H1 (cell line): ENCODE data around the gene SNF8. TPM values are rescaled to one million over a fixed set of nuclear protein-coding genes. Genes with fewer than 3 reads are reported as not detected.

Experiments
- CHD7 ChIP-seq: fragments of 300-600 bp; sonication (generic); IDR thresholded peaks from 2 replicates; pipeline ENCODE4 v1.7.1; 2012; ENCODE audit warnings: low read length, moderate library complexity, mild to moderate bottlenecking, inconsistent platforms; ENCODE audit not compliant: insufficient replicate concordance
- HDAC2 ChIP-seq, 2 experiments: fragments of 300-600 bp in 1 of 2; sonication (generic) in 1 of 2; IDR thresholded peaks; 2 replicates each; pipeline ENCODE4 v1.6.1; 2011 to 2012; ENCODE audit warnings: low read depth in 2 of 2, low read length in 2 of 2, mild to moderate bottlenecking in 2 of 2, moderate library complexity in 2 of 2, borderline replicate concordance in 1 of 2, inconsistent platforms in 1 of 2
- MAFK ChIP-seq: IDR thresholded peaks from 2 replicates; pipeline ENCODE4 v1.6.1; 2012; ENCODE audit warnings: low read depth, mild to moderate bottlenecking, improper control_type of control experiment, low read length
- SP4 ChIP-seq: IDR thresholded peaks from 2 replicates; pipeline ENCODE4 v1.6.1; 2012; ENCODE audit warnings: low read length, inconsistent platforms
- polyA plus RNA-seq, 7 experiments: library from polyadenylated mRNA; depleted of rRNA in 3 of 7; stranded (reverse) in 5 of 7; unstranded in 2 of 7; fragments of >200 nt in 5 of 7; fragments of 200-250 nt in 2 of 7; gene quantifications; 1 replicate in 5 of 7; 2 replicates in 1 of 7; 4 replicates in 1 of 7; pipeline versions ENCODE4 v1.2.1 to v1.2.3, GENCODE V29; 2011 to 2013; ENCODE audit warnings: missing spikeins in 2 of 7, mixed read lengths in 2 of 7
- total RNA-seq: library from RNA; stranded (reverse); fragmentation: NEBNext Ultra II Directional; extraction: Animal tissue kit (Norgen Biotek cat#: 25700); gene quantifications from 2 replicates; pipeline ENCODE4 v1.2.1, GENCODE V29; 2021

SNF8 gene
- total and polyA plus RNA-seq, 2 of the 8 experiments (the other 6 are each of a cell fraction or from before 2014, with no cell fraction given): 132 to 133 TPM

DNA sequence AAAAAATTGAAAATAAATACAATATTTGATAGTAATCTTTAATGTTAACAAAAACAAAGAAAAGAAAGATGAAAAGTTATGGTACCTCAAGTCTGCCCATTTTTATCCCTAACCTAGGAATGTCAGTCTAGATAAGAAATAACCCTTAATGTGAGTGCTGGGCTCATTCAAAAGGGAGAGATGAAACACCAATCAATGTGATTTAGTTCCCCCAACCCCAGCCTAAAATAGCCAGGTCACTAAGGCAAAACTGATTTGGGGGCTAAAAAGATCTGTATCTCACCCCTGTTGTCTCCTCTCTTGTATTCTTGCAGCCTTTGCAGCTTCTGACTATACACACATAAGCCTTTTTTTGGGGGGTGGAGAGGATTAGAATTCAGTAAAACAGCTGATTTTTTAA is 49.3 kb upstream of the SNF8 start (continued):
- TF ChIP-seq CHD7 (no peak), HDAC2 (IDR thresholded peaks at IDR 0.05; ENCODE audit: borderline replicate concordance in 1 of 2, low read depth in 2 of 2, low read length in 2 of 2) (no peak), SP4 (no peak), MAFK (no peak)
